HepG2 (cell line): ENCODE measurements around the gene MSI2. TPM values are rescaled to one million over a fixed set of nuclear protein-coding genes. Genes with fewer than 3 reads are reported as not detected.

ENCODE experiments used
- ATAC-seq: fragments of 200-7000 bp; cut with Tn5 transposase; 3 replicates; pipeline ENCODE4 v1.9.1; 2020; ENCODE audit warnings: mild to moderate bottlenecking, moderate library complexity
- BruUV-seq: library from RNA; stranded (reverse); fragments of 400-500 nt; replicated peaks from 2 replicates; lab custom pipeline; 2021; lab: Mats Ljungman, UMichigan
- CTCF ChIA-PET: fragments of 300-600 bp; formaldehyde crosslinking; extraction: SDS; loops from one replicate; lab custom pipeline; 2021; ENCODE audit warnings: low total read pairs, inconsistent platforms, low intra/inter-chr PET ratio; lab: Yijun Ruan, JAX
- POLR2A ChIA-PET: fragments of 350-600 bp; sonication (Branson Sonifier 250); formaldehyde crosslinking; loops from one replicate; lab custom pipeline; 2020; ENCODE audit warnings: antibody characterized with exemption, inconsistent platforms; lab: Yijun Ruan, JAX
- DNase-seq: peaks from one replicate; pipeline ENCODE4 v3.0.0-alpha.2; 2015; ENCODE audit warnings: low spot score
- FAIRE-seq: peaks from 3 replicates; lab custom pipeline; 2011; peaks lifted over from hg19 to GRCh38; lab: Jason Lieb, UNC
- H2AFZ ChIP-seq: one replicate; pipeline ENCODE4 v1.6.1; 2011; ENCODE audit warnings: low read length, inconsistent platforms
- H3K27ac ChIP-seq: fragments of 300-600 bp; 3 replicates; pipeline ENCODE4 v1.8.0; 2011; ENCODE audit warnings: mixed run types, mild to moderate bottlenecking, mixed read lengths, low read length, inconsistent platforms; ENCODE audit not compliant: insufficient read depth; ENCODE audit errors: extremely low read length
- H3K27me3 ChIP-seq, 2 experiments: fragments of 200-600 bp in 1 of 2; 2 replicates in 1 of 2; 3 replicates in 1 of 2; pipeline versions ENCODE4 v1.6.0 to v1.8.0; 2011; ENCODE audit warnings: low read length in 2 of 2, mild to moderate bottlenecking in 2 of 2, moderate library complexity in 2 of 2, inconsistent platforms in 1 of 2; ENCODE audit not compliant: insufficient read depth in 2 of 2, control insufficient read depth in 1 of 2
- H3K36me3 ChIP-seq, 2 experiments: fragments of 200-600 bp in 1 of 2; replicated peaks in 1 of 2; 2 replicates in 1 of 2; 3 replicates in 1 of 2; pipeline versions ENCODE4 v1.5.1 to v1.8.0; 2011; ENCODE audit warnings: low read length in 2 of 2, inconsistent platforms in 1 of 2; ENCODE audit not compliant: insufficient read depth in 2 of 2, control insufficient read depth in 1 of 2
- H3K4me1 ChIP-seq: 2 replicates; pipeline ENCODE4 v1.5.1; 2012; ENCODE audit warnings: low read length, inconsistent platforms; ENCODE audit not compliant: insufficient read depth
- H3K4me2 ChIP-seq: 2 replicates; pipeline ENCODE4 v1.6.0; 2011; ENCODE audit warnings: low read depth, low read length, inconsistent platforms
- H3K4me3 ChIP-seq, 3 experiments: fragments of 200-600 bp in 1 of 3; sonication (generic), shearing (Covaris generic) in 1 of 3; replicated peaks in 1 of 3; 2 replicates each; pipeline ENCODE4 v1.5.1; 2011 to 2016; ENCODE audit warnings: low read length in 3 of 3, inconsistent platforms in 2 of 3, low read depth in 2 of 3, mild to moderate bottlenecking in 2 of 3, control low read depth in 1 of 3, mixed read lengths in 1 of 3; ENCODE audit not compliant: insufficient read depth in 1 of 3
- H3K79me2 ChIP-seq: one replicate; pipeline ENCODE4 v1.6.1; 2011; ENCODE audit warnings: low read length, inconsistent platforms; ENCODE audit not compliant: insufficient read depth
- H3K9ac ChIP-seq: 2 replicates; pipeline ENCODE4 v1.6.0; 2011; ENCODE audit warnings: mild to moderate bottlenecking, low read depth, low read length, inconsistent platforms; ENCODE audit not compliant: insufficient read depth
- H3K9me3 ChIP-seq: 2 replicates; pipeline ENCODE4 v1.5.1; 2012; ENCODE audit warnings: mild to moderate bottlenecking, low read length
- H4K20me1 ChIP-seq: 2 replicates; pipeline ENCODE4 v1.6.0; 2011; ENCODE audit warnings: inconsistent platforms, mild to moderate bottlenecking, low read length, moderate library complexity; ENCODE audit not compliant: insufficient read depth
- CEBPB ChIP-seq: IDR thresholded peaks from 2 replicates; pipeline ENCODE4 v1.6.1; 2011; ENCODE audit warnings: low read depth, low read length, improper control_type of control experiment, borderline replicate concordance
- CEBPG ChIP-seq: IDR thresholded peaks from 2 replicates; pipeline ENCODE4 v1.6.1; 2016
- E2F5 ChIP-seq: sonication (generic); formaldehyde crosslinking; conservative IDR thresholded peaks from 2 replicates; pipeline ENCODE4 v1.4.0; 2020; ENCODE audit warnings: missing genetic modification reagents
- RBFOX2 ChIP-seq: fragments of 200-400 bp; formaldehyde crosslinking; IDR thresholded peaks from 2 replicates; pipeline ENCODE4 v1.6.1; 2017; ENCODE audit warnings: low read depth, mild to moderate bottlenecking, low read length
- RNF2 ChIP-seq: fragments of 450-650 bp; conservative IDR thresholded peaks from 2 replicates; pipeline ENCODE4 v1.6.1; 2016; ENCODE audit warnings: low read depth
- ZNF335 ChIP-seq: sonication (generic); formaldehyde crosslinking; IDR thresholded peaks from 2 replicates; pipeline ENCODE4 v1.4.0; 2020; ENCODE audit warnings: missing genetic modification reagents
- ZNF431 ChIP-seq: sonication (generic); formaldehyde crosslinking; IDR thresholded peaks from 2 replicates; pipeline ENCODE4 v1.9.0; 2022; ENCODE audit warnings: missing genetic modification reagents, low read depth, mild to moderate bottlenecking, borderline replicate concordance
- ZNF512 ChIP-seq: sonication (generic); formaldehyde crosslinking; IDR thresholded peaks from 2 replicates; pipeline ENCODE4 v1.4.0; 2020; ENCODE audit warnings: mild to moderate bottlenecking, missing genetic modification reagents
- WGBS: methylation state at CpG from one replicate; pipeline ENCODE4 v1.1.6; 2017; ENCODE audit warnings: low lambda C conversion rate; 5-methylcytosine and 5-hydroxymethylcytosine counted together
- in situ Hi-C: cut with HindIII; loops from 2 replicates; pipeline ENCODE4 v1.10.0; 2017; ENCODE audit warnings: low pct_unique_long_range_greater_than_20kb; ENCODE audit not compliant: extremely low pct_ligation_motif_present
- intact Hi-C: fragments of 100-400 bp; cut with micrococcal nuclease; formaldehyde crosslinking; loops from one replicate; pipeline ENCODE4 v1.10.0; 2022; ENCODE audit not compliant: unreplicated experiment
- polyA plus RNA-seq, 8 experiments: library from polyadenylated mRNA; depleted of rRNA in 3 of 8; stranded (reverse) in 7 of 8; unstranded in 1 of 8; fragments of >200 nt; fragmentation: Illumina TruSeq in 4 of 8; extraction: Trizol in 4 of 8; gene quantifications; 2 replicates each; pipeline versions ENCODE4 v1.2.1 to v1.2.3, GENCODE V29; 2011 to 2016; ENCODE audit warnings: low read depth in 4 of 8, missing spikeins in 1 of 8, mixed read lengths in 1 of 8; ENCODE audit not compliant: insufficient read depth in 1 of 8
- total RNA-seq, 5 experiments: library from RNA; depleted of rRNA; stranded (reverse); fragments of >200 nt; fragmentation: Illumina TruSeq; extraction: Trizol; gene quantifications; 2 replicates each; pipeline ENCODE4 v1.2.3, GENCODE V29; 2016; ENCODE audit warnings: low read depth in 1 of 5
- TF ChIP-seq, protein P1 (sequence below): sonication (generic); formaldehyde crosslinking; IDR thresholded peaks from 2 replicates; pipeline ENCODE4 v1.4.0; 2020; ENCODE audit warnings: low read depth, mild to moderate bottlenecking, missing genetic modification reagents
- TF ChIP-seq, protein P2 (sequence below), 2 experiments: fragments of 450-650 bp in 1 of 2; sonication (generic) in 1 of 2; formaldehyde crosslinking; IDR thresholded peaks; 2 replicates each; pipeline versions ENCODE4 v1.5.0 to v1.8.0; 2020 to 2022; ENCODE audit warnings: mild to moderate bottlenecking in 1 of 2, missing genetic modification reagents in 1 of 2
- TF ChIP-seq, protein P3 (sequence below): IDR thresholded peaks from 2 replicates; pipeline ENCODE4 v1.6.1; 2016

Gene MSI2
- total and polyA plus RNA-seq, 2 of the 13 experiments (the other 11 are each of a cell fraction or from before 2014, with no cell fraction given), result 77.5 to 78.4 TPM

GRCh38 chr17:57393368-57393767 lies 137.0 kb downstream of the MSI2 start (continued):
- TF ChIP-seq ZNF512, result no peak
- no peak for TF ChIP-seq ZNF335 (CRISPR knock-in tag)
- no peak for TF ChIP-seq RNF2
- TF ChIP-seq RBFOX2, result no peak
- TF ChIP-seq ZNF431 (CRISPR knock-in tag), result no peak
- TF ChIP-seq, all 625 proteins: peak for 0

GRCh38 chr17:57394375-57394774 lies 138.1 kb downstream of the MSI2 start:
- H3K27ac ChIP-seq, result no peak overlapping the region
- peaks cover 21% of the 10 kb centered on the region for H3K4me1 ChIP-seq
- 0 out of 2 replicates have a peak, but pooled peaks have one; percentile 44 for TF ChIP-seq CEBPB
- TF ChIP-seq, protein P1, sequence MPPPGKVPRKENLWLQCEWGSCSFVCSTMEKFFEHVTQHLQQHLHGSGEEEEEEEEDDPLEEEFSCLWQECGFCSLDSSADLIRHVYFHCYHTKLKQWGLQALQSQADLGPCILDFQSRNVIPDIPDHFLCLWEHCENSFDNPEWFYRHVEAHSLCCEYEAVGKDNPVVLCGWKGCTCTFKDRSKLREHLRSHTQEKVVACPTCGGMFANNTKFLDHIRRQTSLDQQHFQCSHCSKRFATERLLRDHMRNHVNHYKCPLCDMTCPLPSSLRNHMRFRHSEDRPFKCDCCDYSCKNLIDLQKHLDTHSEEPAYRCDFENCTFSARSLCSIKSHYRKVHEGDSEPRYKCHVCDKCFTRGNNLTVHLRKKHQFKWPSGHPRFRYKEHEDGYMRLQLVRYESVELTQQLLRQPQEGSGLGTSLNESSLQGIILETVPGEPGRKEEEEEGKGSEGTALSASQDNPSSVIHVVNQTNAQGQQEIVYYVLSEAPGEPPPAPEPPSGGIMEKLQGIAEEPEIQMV (CRISPR knock-in tag), result no peak
- TF ChIP-seq, protein P2, sequence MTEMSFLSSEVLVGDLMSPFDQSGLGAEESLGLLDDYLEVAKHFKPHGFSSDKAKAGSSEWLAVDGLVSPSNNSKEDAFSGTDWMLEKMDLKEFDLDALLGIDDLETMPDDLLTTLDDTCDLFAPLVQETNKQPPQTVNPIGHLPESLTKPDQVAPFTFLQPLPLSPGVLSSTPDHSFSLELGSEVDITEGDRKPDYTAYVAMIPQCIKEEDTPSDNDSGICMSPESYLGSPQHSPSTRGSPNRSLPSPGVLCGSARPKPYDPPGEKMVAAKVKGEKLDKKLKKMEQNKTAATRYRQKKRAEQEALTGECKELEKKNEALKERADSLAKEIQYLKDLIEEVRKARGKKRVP (CRISPR knock-in tag; IDR thresholded peaks at IDR 0.05), result peak in 1 of 2 experiments; percentile 94; a peak in 2 of 4 replicates
- TF ChIP-seq, protein P3, sequence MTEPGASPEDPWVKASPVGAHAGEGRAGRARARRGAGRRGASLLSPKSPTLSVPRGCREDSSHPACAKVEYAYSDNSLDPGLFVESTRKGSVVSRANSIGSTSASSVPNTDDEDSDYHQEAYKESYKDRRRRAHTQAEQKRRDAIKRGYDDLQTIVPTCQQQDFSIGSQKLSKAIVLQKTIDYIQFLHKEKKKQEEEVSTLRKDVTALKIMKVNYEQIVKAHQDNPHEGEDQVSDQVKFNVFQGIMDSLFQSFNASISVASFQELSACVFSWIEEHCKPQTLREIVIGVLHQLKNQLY (CRISPR knock-in tag), result no peak
- no peak for TF ChIP-seq E2F5 (CRISPR knock-in tag)
- peak; percentile 65 for TF ChIP-seq CEBPG (CRISPR knock-in tag)
- H4K20me1 ChIP-seq, result no peaks in the 10 kb centered on the region
- peaks cover 6% of the 10 kb centered on the region; the same call in 1 of the 2 replicates for H3K9me3 ChIP-seq
- BruUV-seq, result no TSS peak
- DNase-seq (no peak), FAIRE-seq (no peak), ATAC-seq (no peak)
- ChIA-PET POLR2A (no interaction called here), CTCF (no interaction called here)
- H3K4me2 ChIP-seq, result no peak overlapping the region
- H3K27me3 ChIP-seq, result no peaks in the 10 kb centered on the region
- intact Hi-C loops (no loop called here), in situ Hi-C loops (no loop called here)
- peaks cover 10 to 11% of the 10 kb centered on the region in 2 experiments for H3K36me3 ChIP-seq
- H2AFZ ChIP-seq, result no peak overlapping the region
- 96% methylated on average over 2 of the region's 2 CpGs for WGBS
- H3K79me2 ChIP-seq, result peaks cover 25% of the 10 kb centered on the region
- no peak overlapping the region for H3K9ac ChIP-seq
- H3K4me3 ChIP-seq, result no peak overlapping the region
